Measurements from ENCODE around the gene PGM2L1.
A peak's percentile ranks its signal among the peaks of the same experiment; 100 is the strongest.

Gene PGM2L1

GRCh38 chr11:74297484-74297883, 100.7 kb downstream of the PGM2L1 start:
- POLR2A ChIA-PET (ENCODE audit: low non-redundant PET), result interaction anchor here (0.6 kb wide), 1 partner anchor 28 kb away, joined by 4 read pairs; no protein-coding TSS in a partner anchor
- no peak for TF ChIP-seq CTCF (conservative IDR thresholded peaks at IDR 0.05; ENCODE audit: low read depth)
- H3K27ac ChIP-seq, result no peak overlapping the region
- no peak for DNase-seq (ENCODE audit: low spot score)
- CTCF ChIA-PET, result no interaction called here

- TF ChIP-seq CTCF (conservative IDR thresholded peaks at IDR 0.05; ENCODE audit: low read depth), result no peak
- ChIA-PET CTCF (no interaction called here), POLR2A (ENCODE audit: low non-redundant PET) (no interaction called here)
- peak overlapping the region; percentile 49; the same call in 1 of the 2 replicates for H3K27ac ChIP-seq
- DNase-seq (ENCODE audit: low spot score), result no peak
Measured at GRCh38 chr11:74288911-74289310, 109.3 kb downstream of the PGM2L1 start.

GRCh38 chr11:74288161-74288560, 110.1 kb downstream of the PGM2L1 start:
- POLR2A ChIA-PET (ENCODE audit: low non-redundant PET), result no interaction called here
- DNase-seq (ENCODE audit: low spot score), result peak; percentile 80
- no peak overlapping the region for H3K27ac ChIP-seq
- CTCF ChIA-PET, result interaction anchor here (0.6 kb wide), 3 partner anchors 15 to 974 kb away, joined by 3 read pairs; no protein-coding TSS in a partner anchor
- TF ChIP-seq CTCF (conservative IDR thresholded peaks at IDR 0.05; ENCODE audit: low read depth), result no peak

GRCh38 chr11:74284466-74284865, 113.8 kb downstream of the PGM2L1 start:
- POLR2A ChIA-PET (ENCODE audit: low non-redundant PET), result no interaction called here
- CTCF ChIA-PET, result no interaction called here
- H3K27ac ChIP-seq, result no peak overlapping the region
- TF ChIP-seq CTCF (conservative IDR thresholded peaks at IDR 0.05; ENCODE audit: low read depth), result no peak
- DNase-seq (ENCODE audit: low spot score), result no peak

GRCh38 chr11:74283580-74284180, 114.6 kb downstream of the PGM2L1 start:
- POLR2A ChIA-PET (ENCODE audit: low non-redundant PET), result no interaction called here
- H3K27ac ChIP-seq, result no peak overlapping the region
- CTCF ChIA-PET, result no interaction called here
- no peak for TF ChIP-seq CTCF (conservative IDR thresholded peaks at IDR 0.05; ENCODE audit: low read depth)
- DNase-seq (ENCODE audit: low spot score), result no peak

DNA sequence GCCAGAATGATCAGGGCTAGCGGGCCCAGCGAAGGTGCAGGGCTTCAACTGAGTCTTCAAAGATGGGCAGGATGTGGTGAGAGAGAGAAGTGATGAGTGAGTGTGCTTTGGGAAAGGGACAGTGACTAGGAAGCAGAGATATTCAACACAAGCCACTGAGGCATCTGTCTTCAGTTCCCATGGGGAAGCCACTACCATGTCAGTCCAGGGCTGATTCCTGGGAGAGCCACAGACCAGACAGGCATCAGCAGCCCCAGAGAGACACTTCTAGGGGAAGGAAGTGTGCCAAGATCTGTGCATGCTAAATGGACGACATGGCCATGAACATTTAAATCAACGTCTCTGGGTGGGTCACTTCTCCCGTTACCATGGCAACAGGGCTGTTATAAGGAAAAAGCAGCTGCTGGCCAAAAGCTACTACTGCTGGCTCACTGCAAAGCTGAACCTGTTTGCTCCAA, 115.3 kb downstream of the PGM2L1 start:
- TF ChIP-seq CTCF (conservative IDR thresholded peaks at IDR 0.05; ENCODE audit: low read depth), result no peak
- H3K27ac ChIP-seq, result no peak overlapping the region
- no peak for DNase-seq (ENCODE audit: low spot score)
- ChIA-PET CTCF (no interaction called here), POLR2A (ENCODE audit: low non-redundant PET) (no interaction called here)

Data from RWPE1 (cell line).